A673 (cell line): ENCODE measurements around the gene VPS51. TPM values are rescaled to one million over a fixed set of nuclear protein-coding genes. Genes with fewer than 3 reads are reported as not detected.

Source experiments
- BruUV-seq: library from RNA; stranded (reverse); fragments of 400-500 nt; replicated peaks from 2 replicates; lab custom pipeline; 2021; lab: Mats Ljungman, UMichigan
- CTCF ChIA-PET: fragments of 300-600 bp; sonication (Branson Sonifier 250); formaldehyde crosslinking; loops from one replicate; lab custom pipeline; 2022; ENCODE audit warnings: antibody characterized with exemption; lab: Charles Lee
- POLR2A ChIA-PET: fragments of 300-600 bp; sonication (Branson Sonifier 250); formaldehyde crosslinking; loops from one replicate; lab custom pipeline; 2022; ENCODE audit warnings: antibody characterized with exemption; ENCODE audit not compliant: low non-redundant PET; lab: Charles Lee
- DNase-seq: peaks from one replicate; pipeline ENCODE4 v3.0.0-alpha.2; 2015; ENCODE audit warnings: low spot score
- H3K27ac ChIP-seq: fragments of 200-600 bp; sonication (generic); 2 replicates; pipeline ENCODE4 v1.5.1; 2016; ENCODE audit warnings: mixed run types, low read depth, mild to moderate bottlenecking, mixed read lengths, antibody characterized with exemption, low read length; ENCODE audit not compliant: poor library complexity, severe bottlenecking
- H3K27me3 ChIP-seq: fragments of 200-600 bp; sonication (generic); replicated peaks from 2 replicates; pipeline ENCODE4 v1.6.1; 2017; ENCODE audit warnings: mixed run types, low read depth, mild to moderate bottlenecking, mixed read lengths, antibody characterized with exemption, low read length; ENCODE audit not compliant: insufficient read depth, poor library complexity
- H3K36me3 ChIP-seq: fragments of 200-600 bp; sonication (generic); 2 replicates; pipeline ENCODE4 v1.6.1; 2016; ENCODE audit warnings: mixed run types, mild to moderate bottlenecking, mixed read lengths, antibody characterized with exemption, low read length; ENCODE audit not compliant: insufficient read depth, poor library complexity, severe bottlenecking
- H3K4me1 ChIP-seq: fragments of 200-600 bp; sonication (generic); 2 replicates; pipeline ENCODE4 v1.6.1; 2017; ENCODE audit warnings: mixed run types, mild to moderate bottlenecking, mixed read lengths, antibody characterized with exemption, low read length; ENCODE audit not compliant: insufficient read depth, poor library complexity, severe bottlenecking
- H3K4me3 ChIP-seq: fragments of 200-600 bp; sonication (generic); 2 replicates; pipeline ENCODE4 v1.5.1; 2016; ENCODE audit warnings: low read depth, mixed run types, mild to moderate bottlenecking, mixed read lengths, low read length; ENCODE audit not compliant: poor library complexity, severe bottlenecking
- H3K9me3 ChIP-seq: fragments of 200-600 bp; sonication (generic); 2 replicates; pipeline ENCODE4 v1.6.1; 2016; ENCODE audit warnings: mixed run types, low read depth, mild to moderate bottlenecking, mixed read lengths, antibody characterized with exemption, low read length; ENCODE audit not compliant: poor library complexity, severe bottlenecking
- EZH2 ChIP-seq: fragments of 200-600 bp; sonication (generic); IDR thresholded peaks from 2 replicates; pipeline ENCODE4 v1.6.1; 2017; ENCODE audit warnings: borderline replicate concordance, low read depth, mild to moderate bottlenecking, mixed read lengths, antibody characterized with exemption, low read length; ENCODE audit not compliant: poor library complexity, severe bottlenecking
- intact Hi-C: fragments of 100-400 bp; cut with micrococcal nuclease; formaldehyde crosslinking; loops from one replicate; pipeline ENCODE4 v1.10.0; 2022; ENCODE audit not compliant: unreplicated experiment
- total RNA-seq: library from RNA; stranded (reverse); gene quantifications from 2 replicates; pipeline ENCODE4 v1.2.3, GENCODE V29; 2021
- TF ChIP-seq, protein P1 (sequence below): fragments of 300-800, 200-600 bp; sonication (generic); conservative IDR thresholded peaks from 2 replicates; pipeline ENCODE4 v1.5.1; 2017; ENCODE audit warnings: low read depth, mild to moderate bottlenecking, antibody characterized with exemption, low read length, moderate library complexity, mixed read lengths

VPS51 gene
- total RNA-seq, 1 experiment from 2014 or later: 125 TPM

GRCh38 chr11:65107078-65107477, 11.1 kb downstream of the VPS51 start:
- intact Hi-C loops: no loop called here
- TF ChIP-seq, protein P1, sequence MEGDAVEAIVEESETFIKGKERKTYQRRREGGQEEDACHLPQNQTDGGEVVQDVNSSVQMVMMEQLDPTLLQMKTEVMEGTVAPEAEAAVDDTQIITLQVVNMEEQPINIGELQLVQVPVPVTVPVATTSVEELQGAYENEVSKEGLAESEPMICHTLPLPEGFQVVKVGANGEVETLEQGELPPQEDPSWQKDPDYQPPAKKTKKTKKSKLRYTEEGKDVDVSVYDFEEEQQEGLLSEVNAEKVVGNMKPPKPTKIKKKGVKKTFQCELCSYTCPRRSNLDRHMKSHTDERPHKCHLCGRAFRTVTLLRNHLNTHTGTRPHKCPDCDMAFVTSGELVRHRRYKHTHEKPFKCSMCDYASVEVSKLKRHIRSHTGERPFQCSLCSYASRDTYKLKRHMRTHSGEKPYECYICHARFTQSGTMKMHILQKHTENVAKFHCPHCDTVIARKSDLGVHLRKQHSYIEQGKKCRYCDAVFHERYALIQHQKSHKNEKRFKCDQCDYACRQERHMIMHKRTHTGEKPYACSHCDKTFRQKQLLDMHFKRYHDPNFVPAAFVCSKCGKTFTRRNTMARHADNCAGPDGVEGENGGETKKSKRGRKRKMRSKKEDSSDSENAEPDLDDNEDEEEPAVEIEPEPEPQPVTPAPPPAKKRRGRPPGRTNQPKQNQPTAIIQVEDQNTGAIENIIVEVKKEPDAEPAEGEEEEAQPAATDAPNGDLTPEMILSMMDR: no peak
- no peak for TF ChIP-seq EZH2
- H3K4me3 ChIP-seq: no peak overlapping the region
- ChIA-PET CTCF (no interaction called here), POLR2A (interaction anchor here (0.6 kb wide), 1 partner anchor 10 kb away, joined by 3 read pairs; no protein-coding TSS in a partner anchor)
- H3K27ac ChIP-seq: no peak overlapping the region
- peaks cover 9% of the 10 kb centered on the region for H3K4me1 ChIP-seq
- BruUV-seq: no TSS peak
- no peak for DNase-seq
- no peaks in the 10 kb centered on the region for H3K9me3 ChIP-seq
- no peaks in the 10 kb centered on the region for H3K27me3 ChIP-seq
- no peaks in the 10 kb centered on the region for H3K36me3 ChIP-seq

DNA sequence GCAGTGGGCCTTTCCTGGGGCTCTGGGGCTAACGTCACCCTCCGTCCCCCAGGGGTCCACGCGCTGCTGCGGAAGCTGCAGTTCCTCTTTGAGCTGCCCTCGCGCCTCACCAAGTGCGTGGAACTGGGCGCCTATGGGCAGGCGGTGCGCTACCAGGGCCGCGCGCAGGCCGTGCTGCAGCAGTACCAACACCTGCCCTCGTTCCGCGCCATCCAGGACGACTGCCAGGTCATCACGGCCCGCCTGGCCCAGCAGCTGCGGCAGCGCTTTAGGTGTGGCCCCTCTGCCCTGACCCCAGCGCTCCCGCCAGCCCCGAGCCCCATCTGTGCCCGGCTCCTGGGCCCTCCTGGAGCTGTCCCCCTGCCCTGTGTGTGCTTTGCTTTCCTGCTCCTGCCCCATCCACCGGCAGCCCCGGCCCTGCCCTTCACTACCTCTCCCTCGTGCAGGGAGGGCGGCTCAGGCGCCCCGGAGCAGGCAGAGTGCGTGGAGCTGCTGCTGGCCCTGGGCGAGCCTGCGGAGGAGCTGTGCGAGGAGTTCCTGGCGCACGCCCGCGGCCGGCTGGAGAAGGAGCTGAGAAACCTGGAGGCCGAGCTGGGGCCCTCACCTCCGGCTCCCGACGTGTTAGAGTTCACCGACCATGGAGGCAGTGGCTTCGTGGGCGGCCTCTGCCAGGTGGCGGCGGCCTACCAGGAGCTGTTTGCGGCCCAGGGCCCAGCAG, 11.9 kb downstream of the VPS51 start:
- intact Hi-C loops: no loop called here
- Histone ChIP-seq H3K9me3 (no peaks in the 10 kb centered on the region), H3K4me1 (peaks cover 11% of the 10 kb centered on the region), H3K36me3 (no peaks in the 10 kb centered on the region), H3K4me3 (no peak overlapping the region), H3K27ac (no peak overlapping the region), H3K27me3 (no peaks in the 10 kb centered on the region)
- POLR2A ChIA-PET: interaction anchor here (0.6 kb wide), 1 partner anchor 9 kb away, joined by 3 read pairs; no protein-coding TSS in a partner anchor
- TF ChIP-seq EZH2: no peak
- TF ChIP-seq, protein P1: no peak
- DNase-seq: no peak
- CTCF ChIA-PET: no interaction called here
- BruUV-seq: no TSS peak

GRCh38 chr11:65108469-65109123, 12.6 kb downstream of the VPS51 start:
- no peaks in the 10 kb centered on the region for H3K36me3 ChIP-seq
- no peaks in the 10 kb centered on the region for H3K27me3 ChIP-seq
- BruUV-seq: no TSS peak
- H3K4me1 ChIP-seq: peaks cover 17% of the 10 kb centered on the region
- CTCF ChIA-PET: no interaction called here
- no peak overlapping the region for H3K27ac ChIP-seq
- no peaks in the 10 kb centered on the region for H3K9me3 ChIP-seq
- POLR2A ChIA-PET: no interaction called here
- no peak overlapping the region for H3K4me3 ChIP-seq
- intact Hi-C loops: no loop called here
- TF ChIP-seq EZH2: no peak
- TF ChIP-seq, protein P1: no peak
- no peak for DNase-seq
